Ascending aorta (tissue), 2 donors: ENCODE measurements around the gene EPN3. TPM values are rescaled to one million over a fixed set of nuclear protein-coding genes. Genes with fewer than 3 reads are reported as not detected.

Experiments used
- DNase-seq, 2 donors: peaks; one replicate each; pipeline ENCODE4 v3.0.0-alpha.2; 2019; ENCODE audit warnings: low spot score in 2 of 2
- H3K27ac ChIP-seq, 2 donors: fragments of 200-600 bp; sonication (generic); one replicate each; pipeline ENCODE4 v1.5.1; 2016 to 2017; ENCODE audit warnings: mild to moderate bottlenecking in 1 of 2
- H3K27me3 ChIP-seq: fragments of 200-600 bp; sonication (generic); one replicate; pipeline ENCODE4 v1.5.1; 2017
- H3K36me3 ChIP-seq, 2 donors: fragments of 200-600 bp; sonication (generic); one replicate each; pipeline ENCODE4 v1.5.1; 2016
- H3K4me1 ChIP-seq, 2 donors: fragments of 200-600 bp; sonication (generic); one replicate each; pipeline ENCODE4 v1.5.1; 2016 to 2017; ENCODE audit warnings: mild to moderate bottlenecking in 1 of 2
- H3K4me3 ChIP-seq, 2 donors: fragments of 200-600 bp; sonication (generic); one replicate each; pipeline ENCODE4 v1.5.1; 2016 to 2017; ENCODE audit warnings: mild to moderate bottlenecking in 1 of 2
- H3K9me3 ChIP-seq, 2 donors: fragments of 200-600 bp; sonication (generic); one replicate each; pipeline ENCODE4 v1.5.1; 2016
- CTCF ChIP-seq, 3 experiments: fragments of 200-600 bp in 2 of 3; fragments of 450-650 bp in 1 of 3; sonication (generic) in 2 of 3; IDR thresholded peaks; one replicate each; pipeline ENCODE4 v1.5.1; 2016 to 2019; ENCODE audit warnings: antibody characterized with exemption in 3 of 3, mild to moderate bottlenecking in 1 of 3, moderate library complexity in 1 of 3
- intact Hi-C: fragments of 100-400 bp; cut with DNase I; formaldehyde crosslinking; loops from one replicate; pipeline ENCODE4 v1.15.1; 2023
- total RNA-seq: library from RNA; depleted of rRNA; stranded (reverse); fragments of >200 nt; gene quantifications from one replicate; pipeline ENCODE4 v1.1.0, GENCODE V29; 2016

EPN3 gene
- total RNA-seq, 1 donor from 2014 or later = 0.85 TPM

- Histone ChIP-seq H3K4me3 (no peak overlapping the region), H3K27me3 (no peaks in the 10 kb centered on the region), H3K36me3 (no peaks in the 10 kb centered on the region), H3K9me3 (no peaks in the 10 kb centered on the region), H3K4me1 (no peaks in the 10 kb centered on the region), H3K27ac (no peak overlapping the region)
- intact Hi-C loops = no loop called here
- no peak for DNase-seq
- TF ChIP-seq CTCF (IDR thresholded peaks at IDR 0.05) = no peak
Measured at GRCh38 chr17:50572541-50572940, 40.0 kb downstream of the EPN3 start.

GRCh38 chr17:50573866-50574611 is 41.5 kb downstream of the EPN3 start:
- DNase-seq = no peak
- Histone ChIP-seq H3K4me3 (no peak overlapping the region), H3K27me3 (no peaks in the 10 kb centered on the region), H3K36me3 (no peaks in the 10 kb centered on the region), H3K9me3 (no peaks in the 10 kb centered on the region), H3K27ac (no peak overlapping the region), H3K4me1 (no peaks in the 10 kb centered on the region)
- intact Hi-C loops = no loop called here
- no peak for TF ChIP-seq CTCF (IDR thresholded peaks at IDR 0.05)

GRCh38 chr17:50575581-50576210 is 43.2 kb downstream of the EPN3 start:
- no peak for DNase-seq
- Histone ChIP-seq H3K36me3 (no peaks in the 10 kb centered on the region), H3K27ac (no peak overlapping the region), H3K9me3 (no peaks in the 10 kb centered on the region), H3K4me1 (no peaks in the 10 kb centered on the region), H3K27me3 (peaks cover 4% of the 10 kb centered on the region), H3K4me3 (no peak overlapping the region)
- intact Hi-C loops = no loop called here
- TF ChIP-seq CTCF (IDR thresholded peaks at IDR 0.05) = no peak

GRCh38 chr17:50576864-50577263 is 44.3 kb downstream of the EPN3 start:
- intact Hi-C loops = no loop called here
- no peak for DNase-seq

GRCh38 chr17:50577451-50577954 is 45.0 kb downstream of the EPN3 start:
- no peak for TF ChIP-seq CTCF (IDR thresholded peaks at IDR 0.05)
- no peaks in the 10 kb centered on the region for H3K4me1 ChIP-seq
- intact Hi-C loops = no loop called here
- DNase-seq = no peak
- H3K9me3 ChIP-seq = no peaks in the 10 kb centered on the region
- no peak overlapping the region for H3K4me3 ChIP-seq
- H3K27ac ChIP-seq = no peak overlapping the region
- no peaks in the 10 kb centered on the region for H3K36me3 ChIP-seq
- H3K27me3 ChIP-seq = peaks cover 4% of the 10 kb centered on the region

More at GRCh38 chr17:50576864-50577263, 44.3 kb downstream of the EPN3 start:
- TF ChIP-seq CTCF (IDR thresholded peaks at IDR 0.05) = no peak
- H3K27ac ChIP-seq = no peak overlapping the region
- H3K9me3 ChIP-seq = no peaks in the 10 kb centered on the region
- H3K4me1 ChIP-seq = no peaks in the 10 kb centered on the region
- no peak overlapping the region for H3K4me3 ChIP-seq
- no peaks in the 10 kb centered on the region for H3K36me3 ChIP-seq
- peaks cover 4% of the 10 kb centered on the region for H3K27me3 ChIP-seq
